GM12892 (cell line): ENCODE data around the gene PRDM10.

Experiments used
- POLR2A ChIP-seq: IDR thresholded peaks from 2 replicates; pipeline ENCODE4 v1.6.1; 2011; ENCODE audit warnings: low read depth, low read length, control low read depth
- POLR2AphosphoS5 ChIP-seq: IDR thresholded peaks from 2 replicates; pipeline ENCODE4 v1.6.1; 2011; ENCODE audit warnings: low read depth, low read length, control low read depth

DNA sequence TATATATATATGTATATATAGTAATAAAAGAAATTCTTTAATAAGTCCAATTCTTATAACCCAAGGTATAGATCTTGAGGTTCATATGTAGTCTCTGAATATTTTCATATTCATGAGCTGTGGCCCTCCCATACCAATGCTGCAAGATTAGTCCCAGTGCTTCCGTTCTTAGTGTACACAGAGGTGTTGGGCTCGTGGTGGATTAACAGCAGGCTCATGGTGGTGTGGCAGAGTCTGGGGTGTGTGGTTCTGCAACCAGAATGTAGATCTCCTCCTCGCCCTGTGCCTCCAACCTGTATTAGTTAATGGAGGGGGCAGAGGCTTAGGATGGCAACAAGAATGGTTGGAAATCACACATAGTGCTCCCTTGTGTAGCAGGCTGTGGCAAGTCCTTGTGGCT lies 16.8 kb downstream of the PRDM10 start:
- TF ChIP-seq POLR2A (no peak), POLR2AphosphoS5 (no peak)
